Thyroid gland (tissue), 4 donors: ENCODE results near the gene CTNS.

ENCODE experiments used
- POLR2A ChIP-seq, 2 donors: fragments of 450-650 bp; IDR thresholded peaks; one replicate each; pipeline ENCODE4 v1.6.1; 2017; ENCODE audit warnings: antibody characterized with exemption in 2 of 2, mild to moderate bottlenecking in 2 of 2, moderate library complexity in 1 of 2
- TF ChIP-seq, protein P1 (sequence below), 6 experiments: fragments of 200-600 bp in 3 of 6; fragments of 450-650 bp in 3 of 6; sonication (generic) in 3 of 6; IDR thresholded peaks; one replicate each; pipeline ENCODE4 v1.5.1; 2016 to 2019; ENCODE audit warnings: antibody characterized with exemption in 6 of 6, mild to moderate bottlenecking in 2 of 6, inconsistent platforms in 1 of 6, moderate library complexity in 1 of 6

- TF ChIP-seq, protein P1, sequence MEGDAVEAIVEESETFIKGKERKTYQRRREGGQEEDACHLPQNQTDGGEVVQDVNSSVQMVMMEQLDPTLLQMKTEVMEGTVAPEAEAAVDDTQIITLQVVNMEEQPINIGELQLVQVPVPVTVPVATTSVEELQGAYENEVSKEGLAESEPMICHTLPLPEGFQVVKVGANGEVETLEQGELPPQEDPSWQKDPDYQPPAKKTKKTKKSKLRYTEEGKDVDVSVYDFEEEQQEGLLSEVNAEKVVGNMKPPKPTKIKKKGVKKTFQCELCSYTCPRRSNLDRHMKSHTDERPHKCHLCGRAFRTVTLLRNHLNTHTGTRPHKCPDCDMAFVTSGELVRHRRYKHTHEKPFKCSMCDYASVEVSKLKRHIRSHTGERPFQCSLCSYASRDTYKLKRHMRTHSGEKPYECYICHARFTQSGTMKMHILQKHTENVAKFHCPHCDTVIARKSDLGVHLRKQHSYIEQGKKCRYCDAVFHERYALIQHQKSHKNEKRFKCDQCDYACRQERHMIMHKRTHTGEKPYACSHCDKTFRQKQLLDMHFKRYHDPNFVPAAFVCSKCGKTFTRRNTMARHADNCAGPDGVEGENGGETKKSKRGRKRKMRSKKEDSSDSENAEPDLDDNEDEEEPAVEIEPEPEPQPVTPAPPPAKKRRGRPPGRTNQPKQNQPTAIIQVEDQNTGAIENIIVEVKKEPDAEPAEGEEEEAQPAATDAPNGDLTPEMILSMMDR (IDR thresholded peaks at IDR 0.05), result no peak
- no peak for TF ChIP-seq POLR2A (IDR thresholded peaks at IDR 0.05)
Observed at GRCh38 chr17:3657874-3658783, 21.6 kb downstream of the CTNS start.
